ENCODE results near the gene PLEKHG4B. TPM values are rescaled to one million over a fixed set of nuclear protein-coding genes. Genes with fewer than 3 reads are reported as not detected.
A peak's percentile ranks its signal among the peaks of the same experiment; 100 is the strongest.

Gene PLEKHG4B
- total RNA-seq (2021; ENCODE audit: unreplicated experiment) (0.02 TPM), Bru-seq, nascent RNA (percentile 9 among the genes with signal in this experiment), BruChase-seq, experiment 1, labeled RNA remaining after a 6-hour chase (percentile 9 among the genes with signal in this experiment), BruChase-seq, experiment 2, labeled RNA remaining after a 2-hour chase (percentile 15 among the genes with signal in this experiment)
- 0.05 and 0.07 TPM in 2 replicates for polyA plus RNA-seq (2012)
- long read RNA-seq, result 0 reads

- Histone ChIP-seq H3K9me3 (ENCODE audit: control insufficient read depth in 1 of 2, insufficient read depth in 1 of 2, low read depth in 1 of 2, low read length in 2 of 2) (no peaks in the 10 kb centered on the region), H3K79me2 (ENCODE audit: insufficient read depth, low read length) (no peaks in the 10 kb centered on the region), H3K36me3 (ENCODE audit: control insufficient read depth in 1 of 2, insufficient read depth in 2 of 2, low read length in 2 of 2) (no peaks in the 10 kb centered on the region), H3K27me3 (ENCODE audit: insufficient read depth, low read length) (peaks cover 56% of the 10 kb centered on the region), H3K4me2 (ENCODE audit: low read length) (no peak within 1 kb of the TSS), H3K9ac (ENCODE audit: low read length) (no peak within 1 kb of the TSS), H3K4me1 (ENCODE audit: control insufficient read depth in 1 of 2, insufficient read depth in 2 of 2, low read length in 2 of 2) (no peaks in the 10 kb centered on the region), H3K9me2 (ENCODE audit: insufficient read depth) (no peaks in the 10 kb centered on the region), H2AFZ (ENCODE audit: low read depth, low read length, poor library complexity, severe bottlenecking) (no peak within 1 kb of the TSS), H3K27ac (ENCODE audit: low read depth, low read length) (no peak within 1 kb of the TSS), H3K4me3 (replicated peaks in 1 of 2; ENCODE audit: low read depth in 1 of 2, low read length in 2 of 2) (no peak within 1 kb of the TSS), H4K20me1 (ENCODE audit: insufficient read depth) (no peaks in the 10 kb centered on the region)
- TF ChIP-seq, protein P1, sequence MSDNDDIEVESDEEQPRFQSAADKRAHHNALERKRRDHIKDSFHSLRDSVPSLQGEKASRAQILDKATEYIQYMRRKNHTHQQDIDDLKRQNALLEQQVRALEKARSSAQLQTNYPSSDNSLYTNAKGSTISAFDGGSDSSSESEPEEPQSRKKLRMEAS (IDR thresholded peaks at IDR 0.05), result no peak
- TF ChIP-seq POLR2A (IDR thresholded peaks at IDR 0.05; ENCODE audit: borderline replicate concordance, extremely low read depth, insufficient read depth, insufficient read length) (no peak), CEBPB (IDR thresholded peaks at IDR 0.05; ENCODE audit: low read depth) (no peak), JUND (IDR thresholded peaks at IDR 0.05) (no peak), ZNF274 (IDR thresholded peaks at IDR 0.05; ENCODE audit: low read depth, low read length) (no peak), EZH2 (IDR thresholded peaks at IDR 0.05) (no peak), FOSL1 (IDR thresholded peaks at IDR 0.05; ENCODE audit: low read depth) (no peak), EGR1 (IDR thresholded peaks at IDR 0.05; ENCODE audit: low read depth) (no peak), RAD21 (IDR thresholded peaks at IDR 0.05; ENCODE audit: low read depth) (no peak), YY1 (IDR thresholded peaks at IDR 0.05; ENCODE audit: extremely low read depth, insufficient replicate concordance, low read depth, low read length) (no peak), POLR2AphosphoS5 (IDR thresholded peaks at IDR 0.05; ENCODE audit: low read depth, low read length) (no peak)
- TF ChIP-seq, protein P2, sequence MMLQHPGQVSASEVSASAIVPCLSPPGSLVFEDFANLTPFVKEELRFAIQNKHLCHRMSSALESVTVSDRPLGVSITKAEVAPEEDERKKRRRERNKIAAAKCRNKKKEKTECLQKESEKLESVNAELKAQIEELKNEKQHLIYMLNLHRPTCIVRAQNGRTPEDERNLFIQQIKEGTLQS (IDR thresholded peaks at IDR 0.05), result no peak
- TF ChIP-seq, protein P3, sequence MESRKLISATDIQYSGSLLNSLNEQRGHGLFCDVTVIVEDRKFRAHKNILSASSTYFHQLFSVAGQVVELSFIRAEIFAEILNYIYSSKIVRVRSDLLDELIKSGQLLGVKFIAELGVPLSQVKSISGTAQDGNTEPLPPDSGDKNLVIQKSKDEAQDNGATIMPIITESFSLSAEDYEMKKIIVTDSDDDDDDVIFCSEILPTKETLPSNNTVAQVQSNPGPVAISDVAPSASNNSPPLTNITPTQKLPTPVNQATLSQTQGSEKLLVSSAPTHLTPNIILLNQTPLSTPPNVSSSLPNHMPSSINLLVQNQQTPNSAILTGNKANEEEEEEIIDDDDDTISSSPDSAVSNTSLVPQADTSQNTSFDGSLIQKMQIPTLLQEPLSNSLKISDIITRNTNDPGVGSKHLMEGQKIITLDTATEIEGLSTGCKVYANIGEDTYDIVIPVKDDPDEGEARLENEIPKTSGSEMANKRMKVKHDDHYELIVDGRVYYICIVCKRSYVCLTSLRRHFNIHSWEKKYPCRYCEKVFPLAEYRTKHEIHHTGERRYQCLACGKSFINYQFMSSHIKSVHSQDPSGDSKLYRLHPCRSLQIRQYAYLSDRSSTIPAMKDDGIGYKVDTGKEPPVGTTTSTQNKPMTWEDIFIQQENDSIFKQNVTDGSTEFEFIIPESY (IDR thresholded peaks at IDR 0.05; ENCODE audit: extremely low read depth, insufficient replicate concordance, low read length), result no peak
- no TSS peak for BruUV-seq (replicated peaks)
- intact Hi-C loops (cut with micrococcal nuclease), result no loop called here
- ChIA-PET POLR2A (no interaction called here), RAD21 (ENCODE audit: low non-redundant PET in 1 of 2, low total read pairs in 2 of 2, uncharacterized antibody in 2 of 2, unreplicated experiment in 2 of 2) (no interaction called here), CTCF (no interaction called here)
- DNase-seq (ENCODE audit: low read depth, low spot score) (no peak), ATAC-seq (no peak)
These were observed at the start of gene PLEKHG4B for GRCh38 chr5:91556-92263. Gene PLEKHG4B (plus strand): TSS chr5:92168. CDS start chr5:92232, 64 bp downstream.

Data from HCT116 (cell line).